Measurements from ENCODE around the gene ANO5. TPM values are rescaled to one million over a fixed set of nuclear protein-coding genes. Genes with fewer than 3 reads are reported as not detected.

The ANO5 gene
- total and polyA plus RNA-seq, 2 donors (not counting 1 experiment from before 2014, with no cell fraction given): 0.06 to 4.1 TPM

- Histone ChIP-seq H3K36me3 (ENCODE audit: control insufficient read depth, insufficient read depth, low read length) (no peaks in the 10 kb centered on the region), H3K9me3 (ENCODE audit: control insufficient read depth, insufficient read depth, low read depth, low read length) (no peaks in the 10 kb centered on the region), H3K4me1 (ENCODE audit: control insufficient read depth, extremely low read depth, insufficient read depth, low read length) (no peaks in the 10 kb centered on the region), H3K4me3 (replicated peaks in 1 of 4; ENCODE audit: control extremely low read depth in 1 of 4, insufficient read depth in 1 of 4, low read depth in 3 of 4, low read length in 4 of 4) (no peak overlapping the region), H3K9ac (ENCODE audit: insufficient read depth, low read length) (no peak overlapping the region), H4K20me1 (ENCODE audit: control insufficient read depth, extremely low read depth, insufficient read depth, low read length) (no peaks in the 10 kb centered on the region), H3K79me2 (ENCODE audit: control insufficient read depth, insufficient read depth, low read length) (no peaks in the 10 kb centered on the region), H3K27ac (ENCODE audit: insufficient read depth, low read length) (no peak overlapping the region), H2AFZ (ENCODE audit: low read length) (no peak overlapping the region), H3K27me3 (ENCODE audit: control insufficient read depth, insufficient read depth, low read length) (no peaks in the 10 kb centered on the region), H3K4me2 (ENCODE audit: extremely low read depth, insufficient read depth, low read length) (no peak overlapping the region)
- TF ChIP-seq, protein P1, sequence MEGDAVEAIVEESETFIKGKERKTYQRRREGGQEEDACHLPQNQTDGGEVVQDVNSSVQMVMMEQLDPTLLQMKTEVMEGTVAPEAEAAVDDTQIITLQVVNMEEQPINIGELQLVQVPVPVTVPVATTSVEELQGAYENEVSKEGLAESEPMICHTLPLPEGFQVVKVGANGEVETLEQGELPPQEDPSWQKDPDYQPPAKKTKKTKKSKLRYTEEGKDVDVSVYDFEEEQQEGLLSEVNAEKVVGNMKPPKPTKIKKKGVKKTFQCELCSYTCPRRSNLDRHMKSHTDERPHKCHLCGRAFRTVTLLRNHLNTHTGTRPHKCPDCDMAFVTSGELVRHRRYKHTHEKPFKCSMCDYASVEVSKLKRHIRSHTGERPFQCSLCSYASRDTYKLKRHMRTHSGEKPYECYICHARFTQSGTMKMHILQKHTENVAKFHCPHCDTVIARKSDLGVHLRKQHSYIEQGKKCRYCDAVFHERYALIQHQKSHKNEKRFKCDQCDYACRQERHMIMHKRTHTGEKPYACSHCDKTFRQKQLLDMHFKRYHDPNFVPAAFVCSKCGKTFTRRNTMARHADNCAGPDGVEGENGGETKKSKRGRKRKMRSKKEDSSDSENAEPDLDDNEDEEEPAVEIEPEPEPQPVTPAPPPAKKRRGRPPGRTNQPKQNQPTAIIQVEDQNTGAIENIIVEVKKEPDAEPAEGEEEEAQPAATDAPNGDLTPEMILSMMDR (conservative IDR thresholded peaks at IDR 0.05 in 1 of 2, IDR thresholded peaks at IDR 0.05 in 1 of 2; ENCODE audit: low read depth in 1 of 2, low read length in 2 of 2): no peak
- TF ChIP-seq EZH2 (IDR thresholded peaks at IDR 0.05; ENCODE audit: low read length, missing control alignments): no peak
- DNase-seq (ENCODE audit: low read depth in 2 of 2): no peak
Measured at GRCh38 chr11:22216940-22217339, 24.1 kb downstream of the ANO5 start.

- Histone ChIP-seq H3K4me2 (ENCODE audit: extremely low read depth, insufficient read depth, low read length) (no peak overlapping the region), H3K27ac (ENCODE audit: insufficient read depth, low read length) (no peak overlapping the region), H3K4me3 (replicated peaks in 1 of 4; ENCODE audit: control extremely low read depth in 1 of 4, insufficient read depth in 1 of 4, low read depth in 3 of 4, low read length in 4 of 4) (no peak overlapping the region), H3K79me2 (ENCODE audit: control insufficient read depth, insufficient read depth, low read length) (no peaks in the 10 kb centered on the region), H2AFZ (ENCODE audit: low read length) (no peak overlapping the region), H4K20me1 (ENCODE audit: control insufficient read depth, extremely low read depth, insufficient read depth, low read length) (no peaks in the 10 kb centered on the region), H3K4me1 (ENCODE audit: control insufficient read depth, extremely low read depth, insufficient read depth, low read length) (no peaks in the 10 kb centered on the region), H3K9me3 (ENCODE audit: control insufficient read depth, insufficient read depth, low read depth, low read length) (no peaks in the 10 kb centered on the region), H3K36me3 (ENCODE audit: control insufficient read depth, insufficient read depth, low read length) (no peaks in the 10 kb centered on the region), H3K9ac (ENCODE audit: insufficient read depth, low read length) (no peak overlapping the region), H3K27me3 (ENCODE audit: control insufficient read depth, insufficient read depth, low read length) (no peaks in the 10 kb centered on the region)
- TF ChIP-seq, protein P1 (conservative IDR thresholded peaks at IDR 0.05 in 1 of 2, IDR thresholded peaks at IDR 0.05 in 1 of 2; ENCODE audit: low read depth in 1 of 2, low read length in 2 of 2): no peak
- no peak for TF ChIP-seq EZH2 (IDR thresholded peaks at IDR 0.05; ENCODE audit: low read length, missing control alignments)
- DNase-seq (ENCODE audit: low read depth in 2 of 2): no peak
Measured at GRCh38 chr11:22221143-22221542, 28.3 kb downstream of the ANO5 start.

- Histone ChIP-seq H3K27me3 (ENCODE audit: control insufficient read depth, insufficient read depth, low read length) (no peaks in the 10 kb centered on the region), H2AFZ (ENCODE audit: low read length) (no peak overlapping the region), H4K20me1 (ENCODE audit: control insufficient read depth, extremely low read depth, insufficient read depth, low read length) (no peaks in the 10 kb centered on the region), H3K27ac (ENCODE audit: insufficient read depth, low read length) (no peak overlapping the region), H3K79me2 (ENCODE audit: control insufficient read depth, insufficient read depth, low read length) (no peaks in the 10 kb centered on the region), H3K9me3 (ENCODE audit: control insufficient read depth, insufficient read depth, low read depth, low read length) (no peaks in the 10 kb centered on the region), H3K9ac (ENCODE audit: insufficient read depth, low read length) (no peak overlapping the region), H3K4me3 (replicated peaks in 1 of 4; ENCODE audit: control extremely low read depth in 1 of 4, insufficient read depth in 1 of 4, low read depth in 3 of 4, low read length in 4 of 4) (no peak overlapping the region), H3K4me2 (ENCODE audit: extremely low read depth, insufficient read depth, low read length) (no peak overlapping the region), H3K4me1 (ENCODE audit: control insufficient read depth, extremely low read depth, insufficient read depth, low read length) (no peaks in the 10 kb centered on the region), H3K36me3 (ENCODE audit: control insufficient read depth, insufficient read depth, low read length) (no peaks in the 10 kb centered on the region)
- no peak for DNase-seq (ENCODE audit: low read depth in 2 of 2)
- no peak for TF ChIP-seq EZH2 (IDR thresholded peaks at IDR 0.05; ENCODE audit: low read length, missing control alignments)
- TF ChIP-seq, protein P1 (conservative IDR thresholded peaks at IDR 0.05 in 1 of 2, IDR thresholded peaks at IDR 0.05 in 1 of 2; ENCODE audit: low read depth in 1 of 2, low read length in 2 of 2): no peak
Measured at GRCh38 chr11:22225190-22225589, 32.3 kb downstream of the ANO5 start.

Measured in fibroblast of lung (primary cell).